ENCODE measurements around the gene TLE4. TPM values are rescaled to one million over a fixed set of nuclear protein-coding genes. Genes with fewer than 3 reads are reported as not detected.

Gene TLE4
- total RNA-seq, 2 experiments from 2014 or later, result 11.2 to 13.1 TPM

- no peak for DNase-seq
- Mint-ChIP-seq H3K4me1 (ENCODE audit: low read depth) (peaks cover 25% of the 10 kb centered on the region), H3K9me3 (no peaks in the 10 kb centered on the region), H3K27me3 (ENCODE audit: low read depth) (no peaks in the 10 kb centered on the region), H3K36me3 (ENCODE audit: low read depth) (peaks cover 3% of the 10 kb centered on the region), H3K4me3 (no peak overlapping the region), H3K27ac (no peak overlapping the region)
- CTCF ChIA-PET, result no interaction called here
- intact Hi-C loops (cut with micrococcal nuclease), result no loop called here
Observed at GRCh38 chr9:79663300-79663699, 91.5 kb downstream of the TLE4 start.

GRCh38 chr9:79663878-79664277 lies 92.1 kb downstream of the TLE4 start:
- peaks cover 19% of the 10 kb centered on the region for H3K4me1 Mint-ChIP-seq (ENCODE audit: low read depth)
- no peaks in the 10 kb centered on the region for H3K9me3 Mint-ChIP-seq
- CTCF ChIA-PET, result no interaction called here
- no peak for DNase-seq
- no peak overlapping the region for H3K4me3 Mint-ChIP-seq
- intact Hi-C loops (cut with micrococcal nuclease), result no loop called here
- no peaks in the 10 kb centered on the region for H3K27me3 Mint-ChIP-seq (ENCODE audit: low read depth)
- H3K27ac Mint-ChIP-seq, result no peak overlapping the region
- H3K36me3 Mint-ChIP-seq (ENCODE audit: low read depth), result peaks cover 3% of the 10 kb centered on the region

GRCh38 chr9:79664375-79664831 lies 92.6 kb downstream of the TLE4 start:
- Mint-ChIP-seq H3K36me3 (ENCODE audit: low read depth) (peaks cover 3% of the 10 kb centered on the region), H3K4me3 (no peak overlapping the region), H3K27me3 (ENCODE audit: low read depth) (no peaks in the 10 kb centered on the region), H3K9me3 (no peaks in the 10 kb centered on the region), H3K4me1 (ENCODE audit: low read depth) (peaks cover 19% of the 10 kb centered on the region), H3K27ac (no peak overlapping the region)
- CTCF ChIA-PET, result no interaction called here
- intact Hi-C loops (cut with micrococcal nuclease), result no loop called here
- DNase-seq, result no peak

- Mint-ChIP-seq H3K4me1 (ENCODE audit: low read depth) (peaks cover 19% of the 10 kb centered on the region), H3K27me3 (ENCODE audit: low read depth) (no peaks in the 10 kb centered on the region), H3K27ac (no peak overlapping the region), H3K9me3 (no peaks in the 10 kb centered on the region), H3K36me3 (ENCODE audit: low read depth) (peaks cover 3% of the 10 kb centered on the region), H3K4me3 (no peak overlapping the region)
- no peak for DNase-seq
- CTCF ChIA-PET, result no interaction called here
- intact Hi-C loops (cut with micrococcal nuclease), result no loop called here
Observed at GRCh38 chr9:79665369-79665768, 93.6 kb downstream of the TLE4 start.

- no peak overlapping the region for H3K4me3 Mint-ChIP-seq
- no peaks in the 10 kb centered on the region for H3K27me3 Mint-ChIP-seq (ENCODE audit: low read depth)
- H3K4me1 Mint-ChIP-seq (ENCODE audit: low read depth), result peaks cover 19% of the 10 kb centered on the region
- intact Hi-C loops (cut with micrococcal nuclease), result no loop called here
- H3K27ac Mint-ChIP-seq, result no peak overlapping the region
- DNase-seq, result no peak
- H3K36me3 Mint-ChIP-seq (ENCODE audit: low read depth), result peaks cover 3% of the 10 kb centered on the region
- H3K9me3 Mint-ChIP-seq, result no peaks in the 10 kb centered on the region
- CTCF ChIA-PET, result no interaction called here
Observed at GRCh38 chr9:79665931-79666330, 94.2 kb downstream of the TLE4 start.

- H3K4me1 Mint-ChIP-seq (ENCODE audit: low read depth), result peaks cover 20% of the 10 kb centered on the region
- no peak overlapping the region for H3K4me3 Mint-ChIP-seq
- intact Hi-C loops (cut with micrococcal nuclease), result no loop called here
- no peak for DNase-seq
- no peaks in the 10 kb centered on the region for H3K9me3 Mint-ChIP-seq
- CTCF ChIA-PET, result no interaction called here
- no peaks in the 10 kb centered on the region for H3K27me3 Mint-ChIP-seq (ENCODE audit: low read depth)
- H3K36me3 Mint-ChIP-seq (ENCODE audit: low read depth), result peaks cover 9% of the 10 kb centered on the region
- H3K27ac Mint-ChIP-seq, result no peak overlapping the region
Observed at GRCh38 chr9:79667120-79667519, 95.4 kb downstream of the TLE4 start.

GRCh38 chr9:79667817-79668436 lies 96.2 kb downstream of the TLE4 start:
- no peak overlapping the region for H3K4me3 Mint-ChIP-seq
- DNase-seq, result no peak
- no peak overlapping the region for H3K27ac Mint-ChIP-seq
- H3K27me3 Mint-ChIP-seq (ENCODE audit: low read depth), result no peaks in the 10 kb centered on the region
- CTCF ChIA-PET, result interaction anchor here (1.4 kb wide), 1 partner anchor 21 kb away, joined by 3 read pairs; no protein-coding TSS in a partner anchor
- intact Hi-C loops (cut with micrococcal nuclease), result no loop called here
- no peaks in the 10 kb centered on the region for H3K9me3 Mint-ChIP-seq
- H3K4me1 Mint-ChIP-seq (ENCODE audit: low read depth), result peaks cover 17% of the 10 kb centered on the region
- H3K36me3 Mint-ChIP-seq (ENCODE audit: low read depth), result peaks cover 9% of the 10 kb centered on the region

- Mint-ChIP-seq H3K9me3 (no peaks in the 10 kb centered on the region), H3K4me1 (ENCODE audit: low read depth) (peaks cover 23% of the 10 kb centered on the region), H3K36me3 (ENCODE audit: low read depth) (peaks cover 9% of the 10 kb centered on the region), H3K27ac (no peak overlapping the region), H3K27me3 (ENCODE audit: low read depth) (no peaks in the 10 kb centered on the region), H3K4me3 (no peak overlapping the region)
- intact Hi-C loops (cut with micrococcal nuclease), result no loop called here
- CTCF ChIA-PET, result interaction anchor here (1.4 kb wide), 1 partner anchor 22 kb away, joined by 3 read pairs; no protein-coding TSS in a partner anchor
- DNase-seq, result no peak
Observed at GRCh38 chr9:79668956-79669355, 97.2 kb downstream of the TLE4 start.

- DNase-seq, result no peak
- H3K9me3 Mint-ChIP-seq, result no peaks in the 10 kb centered on the region
- H3K36me3 Mint-ChIP-seq (ENCODE audit: low read depth), result peaks cover 9% of the 10 kb centered on the region
- CTCF ChIA-PET, result no interaction called here
- no peak overlapping the region for H3K27ac Mint-ChIP-seq
- no peaks in the 10 kb centered on the region for H3K27me3 Mint-ChIP-seq (ENCODE audit: low read depth)
- intact Hi-C loops (cut with micrococcal nuclease), result no loop called here
- H3K4me1 Mint-ChIP-seq (ENCODE audit: low read depth), result peaks cover 25% of the 10 kb centered on the region
- no peak overlapping the region for H3K4me3 Mint-ChIP-seq
Observed at GRCh38 chr9:79670269-79670961, 98.7 kb downstream of the TLE4 start.

GRCh38 chr9:79671558-79671957 lies 99.8 kb downstream of the TLE4 start:
- peaks cover 9% of the 10 kb centered on the region for H3K36me3 Mint-ChIP-seq (ENCODE audit: low read depth)
- no peaks in the 10 kb centered on the region for H3K27me3 Mint-ChIP-seq (ENCODE audit: low read depth)
- H3K4me3 Mint-ChIP-seq, result no peak overlapping the region
- H3K27ac Mint-ChIP-seq, result no peak overlapping the region
- peaks cover 23% of the 10 kb centered on the region for H3K4me1 Mint-ChIP-seq (ENCODE audit: low read depth)
- CTCF ChIA-PET, result interaction anchor here (0.6 kb wide), 1 partner anchor 13 kb away, joined by 3 read pairs; no protein-coding TSS in a partner anchor
- intact Hi-C loops (cut with micrococcal nuclease), result no loop called here
- no peaks in the 10 kb centered on the region for H3K9me3 Mint-ChIP-seq
- no peak for DNase-seq

- CTCF ChIA-PET, result no interaction called here
Observed at GRCh38 chr9:79672236-79672635, 100.5 kb downstream of the TLE4 start.

GRCh38 chr9:79672891-79673290 lies 101.1 kb downstream of the TLE4 start:
- peaks cover 13% of the 10 kb centered on the region for H3K36me3 Mint-ChIP-seq (ENCODE audit: low read depth)
- no peak overlapping the region for H3K4me3 Mint-ChIP-seq
- peaks cover 23% of the 10 kb centered on the region for H3K4me1 Mint-ChIP-seq (ENCODE audit: low read depth)
- intact Hi-C loops (cut with micrococcal nuclease), result no loop called here
- DNase-seq, result no peak
- no peaks in the 10 kb centered on the region for H3K9me3 Mint-ChIP-seq
- CTCF ChIA-PET, result no interaction called here
- H3K27me3 Mint-ChIP-seq (ENCODE audit: low read depth), result no peaks in the 10 kb centered on the region
- H3K27ac Mint-ChIP-seq, result no peak overlapping the region

More at GRCh38 chr9:79672236-79672635, 100.5 kb downstream of the TLE4 start:
- Mint-ChIP-seq H3K27me3 (ENCODE audit: low read depth) (no peaks in the 10 kb centered on the region), H3K9me3 (no peaks in the 10 kb centered on the region), H3K4me1 (ENCODE audit: low read depth) (peaks cover 23% of the 10 kb centered on the region), H3K36me3 (ENCODE audit: low read depth) (peaks cover 10% of the 10 kb centered on the region), H3K27ac (no peak overlapping the region), H3K4me3 (no peak overlapping the region)
- intact Hi-C loops (cut with micrococcal nuclease), result no loop called here
- DNase-seq, result no peak

- Mint-ChIP-seq H3K4me3 (no peak overlapping the region), H3K9me3 (peaks cover 1% of the 10 kb centered on the region), H3K27me3 (ENCODE audit: low read depth) (no peaks in the 10 kb centered on the region), H3K27ac (no peak overlapping the region), H3K36me3 (ENCODE audit: low read depth) (peaks cover 12% of the 10 kb centered on the region), H3K4me1 (ENCODE audit: low read depth) (peaks cover 23% of the 10 kb centered on the region)
- intact Hi-C loops (cut with micrococcal nuclease), result no loop called here
- CTCF ChIA-PET, result no interaction called here
- no peak for DNase-seq
Observed at GRCh38 chr9:79673614-79674013, 101.8 kb downstream of the TLE4 start.
